Measurements from ENCODE around the gene SERPINB6.

GRCh38 chr6:3006476-3006875, 35.1 kb upstream of the SERPINB6 start:
- no peak for TF ChIP-seq CTCF (IDR thresholded peaks at IDR 0.05)
- TF ChIP-seq ZC3H11A (IDR thresholded peaks at IDR 0.05), result no peak
- no peak for TF ChIP-seq RAD21 (conservative IDR thresholded peaks at IDR 0.05 in 1 of 2, IDR thresholded peaks at IDR 0.05 in 1 of 2)
- no peak for TF ChIP-seq NR3C1 (IDR thresholded peaks at IDR 0.05)

Data from A549 (cell line).